Gastrocnemius medialis (tissue), 4 donors: ENCODE data around the gene TXNIP.
"Not testable (repeated sequence)": the region's sequence is repeated elsewhere in the genome, so short reads cannot be mapped to it uniquely, and the experiment has no call there.

Source experiments
- CTCF ChIP-seq, 5 experiments: fragments of 450-650 bp in 3 of 5; fragments of 200-600 bp in 2 of 5; sonication (generic) in 2 of 5; IDR thresholded peaks in 4 of 5; conservative IDR thresholded peaks in 1 of 5; 1 replicate in 4 of 5; 2 replicates in 1 of 5; pipeline ENCODE4 v1.5.1; 2016 to 2019; ENCODE audit warnings: antibody characterized with exemption in 5 of 5, mild to moderate bottlenecking in 3 of 5, moderate library complexity in 3 of 5
- POLR2A ChIP-seq, 2 donors: fragments of 450-650 bp; IDR thresholded peaks; one replicate each; pipeline ENCODE4 v1.6.1; 2017; ENCODE audit warnings: antibody characterized with exemption in 2 of 2, mild to moderate bottlenecking in 2 of 2, moderate library complexity in 2 of 2

- TF ChIP-seq CTCF (IDR thresholded peaks at IDR 0.05 in 4 of 5, conservative IDR thresholded peaks at IDR 0.05 in 1 of 5); POLR2A (IDR thresholded peaks at IDR 0.05): not testable (repeated sequence)
Observed at GRCh38 chr1:146025787-146026495, 29.6 kb upstream of the TXNIP start.
